ENCODE results near the gene GATAD2A.

GATAD2A gene

GRCh38 chr19:19558055-19558454 is 152.6 kb downstream of the GATAD2A start:
- TF ChIP-seq CTCF (IDR thresholded peaks at IDR 0.05; ENCODE audit: low read depth, low read length) = no peak
- no peak overlapping the region for H3K4me3 ChIP-seq (ENCODE audit: low read depth, low read length)
